NCI-H82 treated with DMSO at 0.1 percent for 48 hours (cell line): ENCODE data around the gene POLDIP3.
"Not testable (repeated sequence)": the region's sequence is repeated elsewhere in the genome, so short reads cannot be mapped to it uniquely, and the experiment has no call there.

ENCODE experiments used
- DNase-seq: peaks from one replicate; lab custom pipeline; 2025; ENCODE audit not compliant: unreplicated experiment; lab: John Stamatoyannopoulos, UW

Gene POLDIP3

GRCh38 chr22:42620084-42620483 lies 5.4 kb upstream of the POLDIP3 start:
- no peak for DNase-seq

- DNase-seq = no peak
Observed at GRCh38 chr22:42619261-42620063, 4.8 kb upstream of the POLDIP3 start.

- no peak for DNase-seq
Observed at GRCh38 chr22:42617155-42617983, 2.7 kb upstream of the POLDIP3 start.

- DNase-seq = not testable (repeated sequence)
Observed at GRCh38 chr22:42615860-42616175, 1.1 kb upstream of the POLDIP3 start.

GRCh38 chr22:42615092-42615859 lies 593 bp upstream of the POLDIP3 start:
- DNase-seq = peak; percentile 96

- no peak for DNase-seq
Observed at GRCh38 chr22:42613872-42614301, 796 bp downstream of the POLDIP3 start.

- DNase-seq = no peak
Observed at GRCh38 chr22:42612336-42612735, 2.3 kb downstream of the POLDIP3 start.

GRCh38 chr22:42611051-42611450 lies 3.6 kb downstream of the POLDIP3 start:
- no peak for DNase-seq

GRCh38 chr22:42610186-42610585 lies 4.5 kb downstream of the POLDIP3 start:
- no peak for DNase-seq

GRCh38 chr22:42608823-42609361 lies 5.8 kb downstream of the POLDIP3 start:
- DNase-seq = no peak

- DNase-seq = no peak
Observed at GRCh38 chr22:42608136-42608822, 6.4 kb downstream of the POLDIP3 start.

- not testable (repeated sequence) for DNase-seq
Observed at GRCh38 chr22:42607641-42608040, 7.0 kb downstream of the POLDIP3 start.

- DNase-seq = no peak
Observed at GRCh38 chr22:42604403-42604802, 10.3 kb downstream of the POLDIP3 start.

GRCh38 chr22:42603427-42603826 lies 11.3 kb downstream of the POLDIP3 start:
- no peak for DNase-seq

GRCh38 chr22:42602470-42602869 lies 12.2 kb downstream of the POLDIP3 start:
- no peak for DNase-seq

- DNase-seq = no peak
Observed at GRCh38 chr22:42601879-42602465, 12.7 kb downstream of the POLDIP3 start.

- no peak for DNase-seq
Observed at GRCh38 chr22:42596863-42597530, 17.7 kb downstream of the POLDIP3 start.

GRCh38 chr22:42596336-42596735 lies 18.3 kb downstream of the POLDIP3 start:
- no peak for DNase-seq

- no peak for DNase-seq
Observed at GRCh38 chr22:42595434-42595833, 19.2 kb downstream of the POLDIP3 start.

- DNase-seq = no peak
Observed at GRCh38 chr22:42591987-42592386, 22.7 kb downstream of the POLDIP3 start.
